SJCRH30 (cell line): ENCODE measurements around the gene CALD1. TPM values are rescaled to one million over a fixed set of nuclear protein-coding genes. Genes with fewer than 3 reads are reported as not detected.

Source experiments
- DNase-seq, 2 experiments: peaks; one replicate each; pipeline ENCODE4 v3.0.0-alpha.2; 2015 to 2020
- H3K27ac ChIP-seq: fragments of 250-450 bp; sonication (Bioruptor Pico); 2 replicates; pipeline ENCODE4 v1.5.1; 2020; ENCODE audit warnings: mild to moderate bottlenecking, moderate library complexity
- H3K27me3 ChIP-seq: fragments of 250-450 bp; sonication (Bioruptor Pico); 2 replicates; pipeline ENCODE4 v1.5.1; 2020; ENCODE audit warnings: mild to moderate bottlenecking, moderate library complexity
- H3K36me3 ChIP-seq: fragments of 250-450 bp; sonication (Bioruptor Pico); 2 replicates; pipeline ENCODE4 v1.5.1; 2020; ENCODE audit warnings: mild to moderate bottlenecking, moderate library complexity
- H3K4me1 ChIP-seq: fragments of 250-450 bp; sonication (Bioruptor Pico); 2 replicates; pipeline ENCODE4 v1.5.1; 2020; ENCODE audit warnings: mild to moderate bottlenecking, moderate library complexity
- H3K4me3 ChIP-seq: fragments of 250-450 bp; sonication (Bioruptor Pico); 2 replicates; pipeline ENCODE4 v1.5.1; 2020; ENCODE audit warnings: mild to moderate bottlenecking, moderate library complexity
- H3K9me3 ChIP-seq: fragments of 250-450 bp; sonication (Bioruptor Pico); replicated peaks from 2 replicates; pipeline ENCODE4 v1.5.1; 2020; ENCODE audit warnings: mild to moderate bottlenecking, moderate library complexity
- total RNA-seq: library from RNA; depleted of rRNA; stranded (reverse); fragments of >200 nt; shearing (Covaris generic); gene quantifications from 2 replicates; pipeline ENCODE4 v1.2.3, GENCODE V29; 2014

CALD1 gene
- total RNA-seq, 1 experiment from 2014 or later, result 113 TPM

- H3K27ac ChIP-seq, result no peak overlapping the region
- H3K4me3 ChIP-seq, result no peak overlapping the region
- no peaks in the 10 kb centered on the region; the same call in 1 of the 2 replicates for H3K9me3 ChIP-seq
- no peaks in the 10 kb centered on the region for H3K27me3 ChIP-seq
- no peak for DNase-seq
- H3K4me1 ChIP-seq, result peaks cover 43% of the 10 kb centered on the region
- peaks cover 9% of the 10 kb centered on the region for H3K36me3 ChIP-seq
Measured at GRCh38 chr7:134902058-134902457, 122.6 kb downstream of the CALD1 start.

GRCh38 chr7:134903073-134903790 is 123.8 kb downstream of the CALD1 start:
- Histone ChIP-seq H3K27ac (no peak overlapping the region), H3K4me3 (no peak overlapping the region), H3K4me1 (peaks cover 44% of the 10 kb centered on the region), H3K36me3 (peaks cover 4% of the 10 kb centered on the region; the same call in 1 of the 2 replicates), H3K27me3 (no peaks in the 10 kb centered on the region), H3K9me3 (no peaks in the 10 kb centered on the region)
- no peak for DNase-seq

- Histone ChIP-seq H3K9me3 (no peaks in the 10 kb centered on the region), H3K4me1 (peaks cover 29% of the 10 kb centered on the region), H3K4me3 (no peak overlapping the region), H3K36me3 (peaks cover 3% of the 10 kb centered on the region), H3K27ac (peak overlapping the region; percentile 52), H3K27me3 (no peaks in the 10 kb centered on the region)
- DNase-seq, result peak; percentile 80 to 90
Measured at GRCh38 chr7:134905375-134905774, 125.9 kb downstream of the CALD1 start.

- H3K4me1 ChIP-seq, result peaks cover 27% of the 10 kb centered on the region
- H3K36me3 ChIP-seq, result peaks cover 3% of the 10 kb centered on the region
- H3K4me3 ChIP-seq, result no peak overlapping the region
- no peak overlapping the region; the same call in 1 of the 2 replicates for H3K27ac ChIP-seq
- H3K27me3 ChIP-seq, result no peaks in the 10 kb centered on the region
- no peak for DNase-seq
- H3K9me3 ChIP-seq, result no peaks in the 10 kb centered on the region
Measured at GRCh38 chr7:134907000-134907399, 127.6 kb downstream of the CALD1 start.

- Histone ChIP-seq H3K9me3 (no peaks in the 10 kb centered on the region), H3K27me3 (no peaks in the 10 kb centered on the region), H3K4me1 (peaks cover 27% of the 10 kb centered on the region), H3K36me3 (peaks cover 8% of the 10 kb centered on the region), H3K27ac (no peak overlapping the region), H3K4me3 (no peak overlapping the region)
- no peak for DNase-seq
Measured at GRCh38 chr7:134907639-134908038, 128.2 kb downstream of the CALD1 start.

GRCh38 chr7:134908289-134908688 is 128.9 kb downstream of the CALD1 start:
- DNase-seq, result no peak
- Histone ChIP-seq H3K36me3 (peaks cover 9% of the 10 kb centered on the region; the same call in 1 of the 2 replicates), H3K4me3 (no peak overlapping the region), H3K4me1 (peaks cover 27% of the 10 kb centered on the region), H3K27ac (no peak overlapping the region), H3K27me3 (no peaks in the 10 kb centered on the region), H3K9me3 (no peaks in the 10 kb centered on the region)

GRCh38 chr7:134910214-134910890 is 130.9 kb downstream of the CALD1 start:
- DNase-seq, result no peak
- Histone ChIP-seq H3K27me3 (no peaks in the 10 kb centered on the region), H3K27ac (no peak overlapping the region), H3K9me3 (no peaks in the 10 kb centered on the region), H3K4me3 (no peak overlapping the region), H3K4me1 (peaks cover 12% of the 10 kb centered on the region), H3K36me3 (peaks cover 9% of the 10 kb centered on the region)

- Histone ChIP-seq H3K27ac (no peak overlapping the region), H3K9me3 (no peaks in the 10 kb centered on the region), H3K4me3 (no peak overlapping the region), H3K4me1 (peaks cover 9% of the 10 kb centered on the region), H3K36me3 (peaks cover 11% of the 10 kb centered on the region), H3K27me3 (no peaks in the 10 kb centered on the region)
- DNase-seq, result no peak
Measured at GRCh38 chr7:134910968-134911367, 131.5 kb downstream of the CALD1 start.

- Histone ChIP-seq H3K27me3 (no peaks in the 10 kb centered on the region), H3K36me3 (peaks cover 10% of the 10 kb centered on the region; the same call in 1 of the 2 replicates), H3K4me3 (no peak overlapping the region), H3K27ac (no peak overlapping the region), H3K9me3 (no peaks in the 10 kb centered on the region), H3K4me1 (peaks cover 19% of the 10 kb centered on the region)
- no peak for DNase-seq
Measured at GRCh38 chr7:134916171-134916883, 136.9 kb downstream of the CALD1 start.

- H3K27me3 ChIP-seq, result no peaks in the 10 kb centered on the region
- H3K9me3 ChIP-seq, result no peaks in the 10 kb centered on the region; the same call in 1 of the 2 replicates
- H3K4me3 ChIP-seq, result no peak overlapping the region
- peaks cover 12% of the 10 kb centered on the region for H3K36me3 ChIP-seq
- H3K27ac ChIP-seq, result no peak overlapping the region
- peaks cover 19% of the 10 kb centered on the region for H3K4me1 ChIP-seq
- no peak for DNase-seq
Measured at GRCh38 chr7:134919240-134919641, 139.8 kb downstream of the CALD1 start.

GRCh38 chr7:134920026-134920753 is 140.8 kb downstream of the CALD1 start:
- H3K4me3 ChIP-seq, result no peak overlapping the region

GRCh38 chr7:134922720-134923704 is 143.6 kb downstream of the CALD1 start:
- H3K4me3 ChIP-seq, result no peak overlapping the region
- no peaks in the 10 kb centered on the region; the same call in 1 of the 2 replicates for H3K9me3 ChIP-seq
- H3K27me3 ChIP-seq, result no peaks in the 10 kb centered on the region
- DNase-seq, result no peak
- no peak overlapping the region for H3K27ac ChIP-seq
- H3K4me1 ChIP-seq, result peaks cover 19% of the 10 kb centered on the region
- peaks cover 11% of the 10 kb centered on the region for H3K36me3 ChIP-seq

More at GRCh38 chr7:134920026-134920753, 140.8 kb downstream of the CALD1 start:
- Histone ChIP-seq H3K27ac (peak overlapping the region; percentile 21; the same call in 1 of the 2 replicates), H3K36me3 (peaks cover 12% of the 10 kb centered on the region), H3K27me3 (no peaks in the 10 kb centered on the region), H3K9me3 (no peaks in the 10 kb centered on the region; the same call in 1 of the 2 replicates), H3K4me1 (peaks cover 19% of the 10 kb centered on the region)
- DNase-seq, result peak in 1 of 2 experiments; percentile 17

- no peak for DNase-seq
- H3K9me3 ChIP-seq, result no peaks in the 10 kb centered on the region; the same call in 1 of the 2 replicates
- no peak overlapping the region for H3K4me3 ChIP-seq
- H3K4me1 ChIP-seq, result peaks cover 2% of the 10 kb centered on the region; the same call in 1 of the 2 replicates
- no peaks in the 10 kb centered on the region for H3K27me3 ChIP-seq
- peaks cover 30% of the 10 kb centered on the region for H3K36me3 ChIP-seq
- H3K27ac ChIP-seq, result no peak overlapping the region
Measured at GRCh38 chr7:134925766-134926165, 146.3 kb downstream of the CALD1 start.
